Endodermal cell (in vitro differentiated cells): Measurements from ENCODE around the gene PODN. TPM values are rescaled to one million over a fixed set of nuclear protein-coding genes. Genes with fewer than 3 reads are reported as not detected.
A peak's percentile ranks its signal among the peaks of the same experiment; 100 is the strongest.

ENCODE experiments used
- DNase-seq: peaks from one replicate; pipeline ENCODE4 v3.0.0-alpha.2; 2017
- H3K27ac ChIP-seq: 2 replicates; pipeline ENCODE4 v1.5.1; 2013; ENCODE audit warnings: mild to moderate bottlenecking, low read depth, low read length, moderate library complexity
- H3K27me3 ChIP-seq: 2 replicates; pipeline ENCODE4 v1.6.1; 2013; ENCODE audit warnings: mild to moderate bottlenecking, low read length, moderate library complexity; ENCODE audit not compliant: insufficient read depth, control insufficient read depth, poor library complexity, severe bottlenecking
- H3K36me3 ChIP-seq: 2 replicates; pipeline ENCODE4 v1.7.0; 2013; ENCODE audit warnings: mild to moderate bottlenecking, low read length, moderate library complexity; ENCODE audit not compliant: control insufficient read depth, insufficient read depth
- H3K4me1 ChIP-seq: one replicate; pipeline ENCODE4 v1.7.0; 2013; ENCODE audit warnings: low read length; ENCODE audit not compliant: control insufficient read depth, insufficient read depth
- H3K4me3 ChIP-seq: 2 replicates; pipeline ENCODE4 v1.5.1; 2013; ENCODE audit warnings: mild to moderate bottlenecking, low read length, moderate library complexity
- H3K9ac ChIP-seq: 2 replicates; pipeline ENCODE4 v1.6.1; 2013; ENCODE audit warnings: mild to moderate bottlenecking, low read length, moderate library complexity; ENCODE audit not compliant: poor library complexity, severe bottlenecking; ENCODE audit errors: extremely low read depth
- H3K9me3 ChIP-seq: 2 replicates; pipeline ENCODE4 v1.6.1; 2013; ENCODE audit warnings: mild to moderate bottlenecking, low read length, moderate library complexity; ENCODE audit not compliant: control insufficient read depth
- H3K27ac Mint-ChIP-seq: 2 replicates; pipeline ENCODE4 v1.8.0; 2020; ENCODE audit warnings: mixed read lengths
- H3K27me3 Mint-ChIP-seq: 2 replicates; pipeline ENCODE4 v1.8.0; 2021; ENCODE audit warnings: mild to moderate bottlenecking, mixed read lengths; ENCODE audit not compliant: insufficient read depth
- H3K36me3 Mint-ChIP-seq: 2 replicates; pipeline ENCODE4 v1.8.0; 2020; ENCODE audit warnings: low read depth, mixed read lengths
- H3K4me1 Mint-ChIP-seq: 2 replicates; pipeline ENCODE4 v1.8.0; 2020; ENCODE audit warnings: mixed read lengths
- H3K4me3 Mint-ChIP-seq: 2 replicates; pipeline ENCODE4 v1.8.0; 2020; ENCODE audit warnings: mild to moderate bottlenecking, moderate library complexity, mixed read lengths
- H3K9me3 Mint-ChIP-seq: 2 replicates; pipeline ENCODE4 v1.8.0; 2020; ENCODE audit warnings: mild to moderate bottlenecking, mixed read lengths
- WGBS, 2 experiments: methylation state at CpG; one replicate each; pipeline versions ENCODE4 v1.1.5 to v1.1.7; 2013; ENCODE audit warnings: missing lambda C conversion rate in 2 of 2, mixed read lengths in 1 of 2; ENCODE audit not compliant: insufficient coverage in 1 of 2, insufficient read length in 1 of 2; 5-methylcytosine and 5-hydroxymethylcytosine counted together
- total RNA-seq, 2 donors: library from RNA; stranded (reverse); fragmentation: NEBNext Ultra II Directional in 1 of 2; extraction: Animal tissue kit (Norgen Biotek cat#: 25700) in 1 of 2; gene quantifications; 2 replicates in 1 of 2; 3 replicates in 1 of 2; pipeline ENCODE4 v1.2.1, GENCODE V29; 2021
- TF ChIP-seq, protein P1 (sequence below): fragments of 200-600 bp; sonication (generic); conservative IDR thresholded peaks from 2 replicates; pipeline ENCODE4 v1.5.0; 2021; ENCODE audit warnings: antibody characterized with exemption, mild to moderate bottlenecking

Gene PODN
- total RNA-seq, 2 donors from 2014 or later, result 3.0 to 3.6 TPM

DNA sequence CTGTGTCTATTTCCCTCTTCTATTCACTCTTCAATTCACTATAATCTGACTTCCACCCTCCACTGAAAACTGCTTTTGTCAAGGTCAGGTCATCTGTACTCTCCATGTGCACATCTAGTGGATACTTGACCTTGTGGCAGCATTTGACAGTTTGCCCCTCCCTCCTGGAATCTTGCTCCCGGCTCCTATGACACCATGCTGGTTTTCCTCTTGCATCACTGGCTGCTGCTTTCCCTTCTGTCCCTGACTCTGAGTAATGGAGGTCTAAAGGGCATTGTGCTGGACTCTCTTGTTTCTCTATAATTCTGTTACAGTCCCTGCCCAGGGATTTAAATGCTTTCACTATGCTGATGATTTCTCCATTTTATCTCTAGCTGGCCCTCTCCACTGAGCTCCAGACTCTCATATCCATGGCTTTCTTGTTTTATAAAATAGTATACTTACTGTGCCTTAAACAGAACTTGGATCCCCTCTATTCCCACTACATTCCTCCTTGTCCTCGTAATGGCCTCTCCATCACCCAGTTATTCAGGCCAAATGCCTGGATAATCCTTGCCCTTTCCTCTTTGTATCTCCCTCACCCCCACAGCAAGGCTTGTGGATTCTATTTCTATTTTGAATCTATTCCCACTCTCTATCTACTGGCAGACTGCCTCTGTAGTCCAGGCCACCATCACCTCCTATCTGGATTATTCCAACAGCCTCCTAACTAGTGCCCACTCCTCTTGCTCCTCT lies 36.8 kb upstream of the PODN start:
- Histone ChIP-seq H3K9ac (no peak overlapping the region), H3K27ac (peak overlapping the region; percentile 8), H3K4me3 (no peak overlapping the region), H3K27me3 (no peaks in the 10 kb centered on the region), H3K9me3 (no peaks in the 10 kb centered on the region), H3K36me3 (peaks cover 7% of the 10 kb centered on the region), H3K4me1 (no peaks in the 10 kb centered on the region)
- TF ChIP-seq, protein P1, sequence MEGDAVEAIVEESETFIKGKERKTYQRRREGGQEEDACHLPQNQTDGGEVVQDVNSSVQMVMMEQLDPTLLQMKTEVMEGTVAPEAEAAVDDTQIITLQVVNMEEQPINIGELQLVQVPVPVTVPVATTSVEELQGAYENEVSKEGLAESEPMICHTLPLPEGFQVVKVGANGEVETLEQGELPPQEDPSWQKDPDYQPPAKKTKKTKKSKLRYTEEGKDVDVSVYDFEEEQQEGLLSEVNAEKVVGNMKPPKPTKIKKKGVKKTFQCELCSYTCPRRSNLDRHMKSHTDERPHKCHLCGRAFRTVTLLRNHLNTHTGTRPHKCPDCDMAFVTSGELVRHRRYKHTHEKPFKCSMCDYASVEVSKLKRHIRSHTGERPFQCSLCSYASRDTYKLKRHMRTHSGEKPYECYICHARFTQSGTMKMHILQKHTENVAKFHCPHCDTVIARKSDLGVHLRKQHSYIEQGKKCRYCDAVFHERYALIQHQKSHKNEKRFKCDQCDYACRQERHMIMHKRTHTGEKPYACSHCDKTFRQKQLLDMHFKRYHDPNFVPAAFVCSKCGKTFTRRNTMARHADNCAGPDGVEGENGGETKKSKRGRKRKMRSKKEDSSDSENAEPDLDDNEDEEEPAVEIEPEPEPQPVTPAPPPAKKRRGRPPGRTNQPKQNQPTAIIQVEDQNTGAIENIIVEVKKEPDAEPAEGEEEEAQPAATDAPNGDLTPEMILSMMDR, result no peak
- no peaks in the 10 kb centered on the region for H3K9me3 Mint-ChIP-seq
- H3K27me3 Mint-ChIP-seq, result no peaks in the 10 kb centered on the region
- H3K4me1 Mint-ChIP-seq, result no peaks in the 10 kb centered on the region
- H3K27ac Mint-ChIP-seq, result no peak overlapping the region
- peaks cover 2% of the 10 kb centered on the region for H3K36me3 Mint-ChIP-seq
- no peak for DNase-seq
- WGBS, 2 experiments, result 60 to 81% methylated on average over 2 of the region's 2 CpGs
- no peak overlapping the region for H3K4me3 Mint-ChIP-seq

- Histone ChIP-seq H3K27me3 (no peaks in the 10 kb centered on the region), H3K27ac (no peak overlapping the region), H3K4me3 (no peak overlapping the region), H3K9me3 (no peaks in the 10 kb centered on the region), H3K36me3 (peaks cover 7% of the 10 kb centered on the region), H3K4me1 (no peaks in the 10 kb centered on the region), H3K9ac (no peak overlapping the region)
- H3K9me3 Mint-ChIP-seq, result no peaks in the 10 kb centered on the region
- TF ChIP-seq, protein P1, result no peak
- DNase-seq, result no peak
- peaks cover 2% of the 10 kb centered on the region for H3K36me3 Mint-ChIP-seq
- 95 to 100% methylated on average over 2 of the region's 2 CpGs for WGBS, 2 experiments
- H3K27me3 Mint-ChIP-seq, result no peaks in the 10 kb centered on the region
- H3K27ac Mint-ChIP-seq, result no peak overlapping the region
- H3K4me1 Mint-ChIP-seq, result no peaks in the 10 kb centered on the region
- H3K4me3 Mint-ChIP-seq, result no peak overlapping the region
These were observed 36.3 kb upstream of the PODN start for GRCh38 chr1:53025769-53026112.

DNA sequence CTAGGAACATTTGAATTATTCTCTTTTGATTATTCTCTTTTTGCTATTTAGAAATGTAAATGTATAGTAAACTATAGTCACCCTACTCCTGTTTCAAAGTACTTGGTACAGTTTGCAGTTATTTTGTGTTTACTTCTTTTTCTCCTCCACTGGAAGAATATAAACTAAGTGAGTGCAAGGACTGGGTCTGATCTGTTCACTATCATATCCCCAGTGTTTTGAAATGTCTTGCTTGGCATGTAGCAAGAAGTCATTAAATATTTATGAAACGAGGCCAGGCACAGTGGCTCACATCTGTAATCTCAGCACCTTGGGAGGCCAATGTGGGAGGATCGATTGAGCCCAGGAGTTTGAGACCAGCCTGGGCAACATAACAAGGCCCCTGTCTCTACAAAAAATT lies 35.8 kb upstream of the PODN start:
- DNase-seq, result no peak
- TF ChIP-seq, protein P1, result no peak
- no peaks in the 10 kb centered on the region for H3K4me1 ChIP-seq
- 90 to 92% methylated on average over 2 of the region's 2 CpGs for WGBS, 2 experiments
- no peak overlapping the region for H3K27ac ChIP-seq
- no peaks in the 10 kb centered on the region for H3K27me3 ChIP-seq
- Mint-ChIP-seq H3K27ac (no peak overlapping the region), H3K27me3 (no peaks in the 10 kb centered on the region), H3K4me1 (no peaks in the 10 kb centered on the region), H3K36me3 (peaks cover 2% of the 10 kb centered on the region), H3K9me3 (no peaks in the 10 kb centered on the region), H3K4me3 (no peak overlapping the region)
- peaks cover 7% of the 10 kb centered on the region for H3K36me3 ChIP-seq
- H3K9ac ChIP-seq, result no peak overlapping the region
- H3K4me3 ChIP-seq, result no peak overlapping the region
- no peaks in the 10 kb centered on the region for H3K9me3 ChIP-seq
